Measurements from ENCODE around the gene OR10D3.

Gene OR10D3

DNA sequence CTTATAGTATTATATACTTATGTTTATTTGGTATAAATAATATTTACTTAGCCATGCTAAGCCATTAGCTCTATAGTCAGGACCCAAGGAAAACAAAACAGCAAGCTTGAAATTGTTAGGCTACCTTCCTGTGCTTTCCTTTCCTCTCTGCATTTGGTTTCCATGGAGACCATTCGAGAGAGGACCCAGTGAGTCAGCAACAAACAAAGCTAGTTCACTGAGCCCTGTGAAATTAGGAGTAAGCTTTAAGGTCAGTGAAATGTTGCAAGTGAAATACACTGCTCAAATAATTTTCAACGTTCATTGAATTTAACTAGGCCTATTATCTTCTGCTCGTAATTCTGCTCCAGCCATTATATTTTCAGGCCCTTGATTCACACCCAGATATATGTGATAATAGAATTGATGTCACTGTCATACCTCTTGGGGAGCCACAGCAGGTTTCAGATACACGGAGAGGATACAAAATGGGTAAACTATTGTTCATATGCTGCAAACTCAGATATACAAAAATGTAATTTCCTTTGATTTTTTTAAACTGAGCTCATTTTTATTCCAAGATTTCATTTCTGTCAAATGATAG, 9.1 kb upstream of the OR10D3 start:
- Histone ChIP-seq H3K36me3 (ENCODE audit: insufficient read depth, low read length) (no peaks in the 10 kb centered on the region), H3K79me2 (ENCODE audit: insufficient read depth, low read length) (no peaks in the 10 kb centered on the region), H4K20me1 (ENCODE audit: insufficient read depth, low read length) (no peaks in the 10 kb centered on the region), H3K4me3 (ENCODE audit: low read depth in 1 of 2, low read length in 2 of 2) (no peak overlapping the region), H3K4me2 (ENCODE audit: insufficient read depth, low read length) (no peak overlapping the region), H3K9me3 (ENCODE audit: insufficient read depth, low read length, severe bottlenecking) (no peaks in the 10 kb centered on the region), H3K4me1 (ENCODE audit: insufficient read depth, low read length) (no peaks in the 10 kb centered on the region), H2AFZ (ENCODE audit: low read depth, low read length) (no peak overlapping the region), H3K27ac (ENCODE audit: low read length) (no peak overlapping the region), H3K27me3 (ENCODE audit: insufficient read depth, low read length, poor library complexity) (no peaks in the 10 kb centered on the region), H3K9ac (ENCODE audit: low read depth, low read length) (no peak overlapping the region)
- ATAC-seq (ENCODE audit: insufficient read depth, low read depth) (no peak), DNase-seq (no peak)
- TF ChIP-seq EZH2 (IDR thresholded peaks at IDR 0.05; ENCODE audit: borderline replicate concordance, low read depth, low read length, severe bottlenecking): no peak
- TF ChIP-seq, protein P1, sequence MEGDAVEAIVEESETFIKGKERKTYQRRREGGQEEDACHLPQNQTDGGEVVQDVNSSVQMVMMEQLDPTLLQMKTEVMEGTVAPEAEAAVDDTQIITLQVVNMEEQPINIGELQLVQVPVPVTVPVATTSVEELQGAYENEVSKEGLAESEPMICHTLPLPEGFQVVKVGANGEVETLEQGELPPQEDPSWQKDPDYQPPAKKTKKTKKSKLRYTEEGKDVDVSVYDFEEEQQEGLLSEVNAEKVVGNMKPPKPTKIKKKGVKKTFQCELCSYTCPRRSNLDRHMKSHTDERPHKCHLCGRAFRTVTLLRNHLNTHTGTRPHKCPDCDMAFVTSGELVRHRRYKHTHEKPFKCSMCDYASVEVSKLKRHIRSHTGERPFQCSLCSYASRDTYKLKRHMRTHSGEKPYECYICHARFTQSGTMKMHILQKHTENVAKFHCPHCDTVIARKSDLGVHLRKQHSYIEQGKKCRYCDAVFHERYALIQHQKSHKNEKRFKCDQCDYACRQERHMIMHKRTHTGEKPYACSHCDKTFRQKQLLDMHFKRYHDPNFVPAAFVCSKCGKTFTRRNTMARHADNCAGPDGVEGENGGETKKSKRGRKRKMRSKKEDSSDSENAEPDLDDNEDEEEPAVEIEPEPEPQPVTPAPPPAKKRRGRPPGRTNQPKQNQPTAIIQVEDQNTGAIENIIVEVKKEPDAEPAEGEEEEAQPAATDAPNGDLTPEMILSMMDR (IDR thresholded peaks at IDR 0.05; ENCODE audit: borderline replicate concordance, extremely low read depth, low read length, poor library complexity, severe bottlenecking): no peak

DNA sequence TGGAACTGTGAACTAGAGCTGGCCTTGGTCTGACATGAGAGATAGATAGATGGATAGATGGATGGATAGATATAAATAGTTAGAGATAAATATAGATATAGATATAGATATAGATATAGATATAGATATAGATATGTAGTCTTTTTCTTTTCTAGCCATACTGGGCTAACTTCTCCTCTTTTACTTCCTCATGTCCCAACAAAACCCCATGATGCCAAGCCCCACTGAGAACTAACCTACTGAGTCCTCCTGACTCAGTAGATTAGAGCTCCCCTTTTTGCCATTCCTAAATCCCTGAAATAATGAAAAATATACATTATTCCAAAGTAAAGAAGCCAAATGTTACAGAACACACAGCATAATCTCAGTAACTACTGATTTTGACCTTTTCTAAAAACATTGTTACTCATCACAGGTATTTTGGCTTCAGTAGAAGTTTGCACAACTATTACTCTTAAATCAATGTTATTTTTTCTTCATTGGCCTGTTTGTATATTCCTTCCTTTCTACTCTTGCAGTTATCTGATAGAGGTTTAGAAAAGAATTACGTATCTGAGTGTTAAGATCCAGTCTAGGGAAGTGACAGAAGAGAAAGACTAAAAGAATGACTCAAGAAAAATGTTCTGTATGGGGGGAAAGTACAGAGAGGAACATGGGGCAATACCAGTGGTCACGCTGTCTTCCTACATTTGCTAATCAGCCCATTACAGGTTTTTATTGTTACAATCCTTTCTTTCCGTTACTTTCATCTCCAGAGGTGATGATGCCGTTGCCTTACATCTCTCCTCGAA, 6.0 kb upstream of the OR10D3 start:
- no peak for ATAC-seq (ENCODE audit: insufficient read depth, low read depth)
- Histone ChIP-seq H3K79me2 (ENCODE audit: insufficient read depth, low read length) (no peaks in the 10 kb centered on the region), H3K27ac (ENCODE audit: low read length) (no peak overlapping the region), H3K4me1 (ENCODE audit: insufficient read depth, low read length) (no peaks in the 10 kb centered on the region), H3K9ac (ENCODE audit: low read depth, low read length) (no peak overlapping the region), H3K36me3 (ENCODE audit: insufficient read depth, low read length) (no peaks in the 10 kb centered on the region), H3K4me2 (ENCODE audit: insufficient read depth, low read length) (no peak overlapping the region), H4K20me1 (ENCODE audit: insufficient read depth, low read length) (no peaks in the 10 kb centered on the region), H3K27me3 (ENCODE audit: insufficient read depth, low read length, poor library complexity) (no peaks in the 10 kb centered on the region), H3K4me3 (ENCODE audit: low read depth in 1 of 2, low read length in 2 of 2) (no peak overlapping the region), H3K9me3 (ENCODE audit: insufficient read depth, low read length, severe bottlenecking) (no peaks in the 10 kb centered on the region), H2AFZ (ENCODE audit: low read depth, low read length) (no peak overlapping the region)
- no peak for DNase-seq
- TF ChIP-seq EZH2 (IDR thresholded peaks at IDR 0.05; ENCODE audit: borderline replicate concordance, low read depth, low read length, severe bottlenecking): no peak
- TF ChIP-seq, protein P1 (IDR thresholded peaks at IDR 0.05; ENCODE audit: borderline replicate concordance, extremely low read depth, low read length, poor library complexity, severe bottlenecking): no peak

DNA sequence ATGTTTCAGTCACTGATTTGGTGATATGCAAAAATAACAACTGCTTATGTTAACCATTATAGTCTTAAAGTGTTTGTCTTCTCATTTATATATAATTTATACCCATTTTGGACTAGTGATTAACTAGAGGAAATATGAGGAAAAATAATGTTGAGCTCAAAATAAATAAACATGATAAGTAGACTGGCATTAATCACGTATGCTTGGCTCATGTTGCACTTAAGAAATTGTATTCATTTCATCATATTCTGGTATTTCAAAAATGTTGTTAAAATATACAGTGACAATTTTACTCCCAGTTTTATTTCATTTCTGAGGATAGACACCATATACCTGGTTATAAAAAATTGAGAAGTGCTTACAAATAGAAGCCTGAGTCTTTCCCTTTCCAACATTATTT, 3.8 kb upstream of the OR10D3 start:
- no peak overlapping the region for H3K9ac ChIP-seq (ENCODE audit: low read depth, low read length)
- H3K36me3 ChIP-seq (ENCODE audit: insufficient read depth, low read length): no peaks in the 10 kb centered on the region
- TF ChIP-seq, protein P1 (IDR thresholded peaks at IDR 0.05; ENCODE audit: borderline replicate concordance, extremely low read depth, low read length, poor library complexity, severe bottlenecking): no peak
- no peak for TF ChIP-seq EZH2 (IDR thresholded peaks at IDR 0.05; ENCODE audit: borderline replicate concordance, low read depth, low read length, severe bottlenecking)
- no peak overlapping the region for H3K4me2 ChIP-seq (ENCODE audit: insufficient read depth, low read length)
- no peaks in the 10 kb centered on the region for H4K20me1 ChIP-seq (ENCODE audit: insufficient read depth, low read length)
- no peaks in the 10 kb centered on the region for H3K9me3 ChIP-seq (ENCODE audit: insufficient read depth, low read length, severe bottlenecking)
- no peak overlapping the region for H3K4me3 ChIP-seq (ENCODE audit: low read depth in 1 of 2, low read length in 2 of 2)
- H3K79me2 ChIP-seq (ENCODE audit: insufficient read depth, low read length): no peaks in the 10 kb centered on the region
- H2AFZ ChIP-seq (ENCODE audit: low read depth, low read length): no peak overlapping the region
- no peaks in the 10 kb centered on the region for H3K4me1 ChIP-seq (ENCODE audit: insufficient read depth, low read length)
- DNase-seq: no peak
- H3K27ac ChIP-seq (ENCODE audit: low read length): no peak overlapping the region
- no peaks in the 10 kb centered on the region for H3K27me3 ChIP-seq (ENCODE audit: insufficient read depth, low read length, poor library complexity)
- ATAC-seq (ENCODE audit: insufficient read depth, low read depth): no peak

Measured in DND-41 (cell line).